Stomach (tissue), 9 donors: Measurements from ENCODE around the gene PGLYRP3. TPM values are rescaled to one million over a fixed set of nuclear protein-coding genes. Genes with fewer than 3 reads are reported as not detected.

ENCODE experiments used
- DNase-seq, 2 donors: peaks; one replicate each; pipeline versions ENCODE4 v3.0.0 to v3.0.0-alpha.2; 2013 to 2019
- H3K27ac ChIP-seq, 5 donors: fragments of 200-600 bp in 4 of 5; sonication (generic) in 4 of 5; one replicate each; pipeline ENCODE4 v1.5.1; 2013 to 2019; ENCODE audit warnings: mild to moderate bottlenecking in 1 of 5, moderate library complexity in 1 of 5
- H3K27me3 ChIP-seq, 3 donors: fragments of 200-600 bp; sonication (generic); one replicate each; pipeline ENCODE4 v1.5.1; 2017 to 2019; ENCODE audit warnings: mixed run types in 1 of 3
- H3K36me3 ChIP-seq, 4 donors: fragments of 200-600 bp; sonication (generic); 1 replicate in 3 of 4; 2 replicates in 1 of 4; pipeline ENCODE4 v1.5.1; 2016 to 2019
- H3K4me1 ChIP-seq, 4 donors: fragments of 200-600 bp; sonication (generic); one replicate each; pipeline ENCODE4 v1.5.1; 2016 to 2019
- H3K4me3 ChIP-seq, 4 donors: fragments of 200-600 bp; sonication (generic) in 3 of 4; one replicate each; pipeline ENCODE4 v1.5.1; 2016 to 2019; ENCODE audit warnings: mild to moderate bottlenecking in 1 of 4
- H3K9me3 ChIP-seq, 4 donors: fragments of 200-600 bp; sonication (generic); one replicate each; pipeline ENCODE4 v1.5.1; 2016 to 2019
- CTCF ChIP-seq, 7 experiments: fragments of 450-650 bp in 4 of 7; fragments of 200-600 bp in 3 of 7; sonication (generic) in 3 of 7; IDR thresholded peaks; one replicate each; pipeline ENCODE4 v1.5.1; 2016 to 2019; ENCODE audit warnings: antibody characterized with exemption in 7 of 7, control low read depth in 2 of 7, mild to moderate bottlenecking in 1 of 7
- EP300 ChIP-seq: sonication (generic); formaldehyde crosslinking; IDR thresholded peaks from one replicate; pipeline ENCODE4 v1.6.1; 2017; ENCODE audit warnings: antibody characterized with exemption
- POLR2A ChIP-seq, 4 donors: fragments of 450-650 bp; IDR thresholded peaks; one replicate each; pipeline ENCODE4 v1.6.1; 2016; ENCODE audit warnings: antibody characterized with exemption in 4 of 4, control low read depth in 2 of 4, mild to moderate bottlenecking in 1 of 4, moderate library complexity in 1 of 4
- POLR2AphosphoS5 ChIP-seq, 3 donors: sonication (generic); formaldehyde crosslinking; IDR thresholded peaks; one replicate each; pipeline ENCODE4 v1.6.1; 2016; ENCODE audit warnings: antibody characterized with exemption in 3 of 3
- WGBS, 5 donors: extraction: QIAGEN DNeasy Blood & Tissue Kit in 3 of 5; methylation state at CpG; one replicate each; pipeline versions ENCODE4 v1.1.5 to v1.1.7; 2013 to 2018; 5-methylcytosine and 5-hydroxymethylcytosine counted together
- intact Hi-C: fragments of 100-400 bp; cut with DNase I; formaldehyde crosslinking; loops from one replicate; pipeline ENCODE4 v1.15.1; 2023; ENCODE audit warnings: low total_unique reads
- polyA plus RNA-seq, 3 donors: library from polyadenylated mRNA; stranded (reverse); fragments of 200-250 nt; gene quantifications; one replicate each; pipeline ENCODE4 v1.2.3, GENCODE V29; 2013
- total RNA-seq, 5 donors: library from RNA; depleted of rRNA; stranded (reverse); fragments of >200 nt; gene quantifications; one replicate each; pipeline versions ENCODE4 v1.1.0 to v1.2.3, GENCODE V29; 2014 to 2016
- donor health status: healthy with polysubstance abuse.
- donor health status: Bipolar disorder and iron deficiency.
- donor health status: healthy.

The PGLYRP3 gene
- total and polyA plus RNA-seq, 8 donors = 1.6 TPM; not detected in 7

- intact Hi-C loops = no loop called here
- Histone ChIP-seq H3K4me1 (no peaks in the 10 kb centered on the region), H3K4me3 (no peak overlapping the region), H3K27ac (no peak overlapping the region), H3K9me3 (peaks cover 0 to 4% (median 0%) of the 10 kb centered on the region in 4 donors), H3K36me3 (no peaks in the 10 kb centered on the region), H3K27me3 (peaks cover 0 to 28% (median 0%) of the 10 kb centered on the region in 3 donors)
- no peak for DNase-seq
- 45 to 88% (median 71%) methylated on average over 2 of the region's 2 CpGs for WGBS, 5 donors
- TF ChIP-seq POLR2A (IDR thresholded peaks at IDR 0.05) = no peak
Observed at GRCh38 chr1:153309441-153309840, 3.3 kb downstream of the PGLYRP3 start.

DNA sequence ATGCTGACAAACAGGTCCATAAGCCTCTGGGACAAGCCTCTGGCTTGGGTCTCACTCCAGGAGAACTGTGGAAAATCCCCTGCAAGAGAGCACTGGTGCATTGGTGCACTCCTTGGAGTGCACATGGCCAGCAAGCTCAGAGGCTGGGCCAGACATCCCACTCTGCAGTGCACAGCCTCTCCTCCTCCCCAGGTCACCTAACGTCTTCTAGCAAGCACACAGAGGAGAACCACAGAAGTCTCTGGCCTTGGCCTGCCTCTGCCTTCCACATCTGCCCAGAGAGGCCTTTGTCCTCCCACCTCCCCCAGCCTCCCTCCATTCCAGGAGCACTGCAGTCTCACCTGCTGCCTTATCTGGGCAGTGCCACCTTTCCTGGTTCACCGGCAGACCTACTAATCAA is 4.2 kb downstream of the PGLYRP3 start:
- intact Hi-C loops = no loop called here
- TF ChIP-seq EP300 = no peak
- TF ChIP-seq POLR2A (IDR thresholded peaks at IDR 0.05) = no peak
- no peak for TF ChIP-seq POLR2AphosphoS5 (IDR thresholded peaks at IDR 0.05)
- no peak for TF ChIP-seq CTCF (IDR thresholded peaks at IDR 0.05)
- DNase-seq = no peak
- H3K27ac ChIP-seq = no peak overlapping the region
- no peaks in the 10 kb centered on the region for H3K36me3 ChIP-seq
- no peak overlapping the region for H3K4me3 ChIP-seq
- H3K4me1 ChIP-seq = no peaks in the 10 kb centered on the region
- 67 to 79% (median 73%) methylated on average over 2 of the region's 2 CpGs for WGBS, 5 donors
- H3K9me3 ChIP-seq = no peaks in the 10 kb centered on the region
- H3K27me3 ChIP-seq = peaks cover 0 to 28% (median 0%) of the 10 kb centered on the region in 3 donors

- no peak overlapping the region for H3K27ac ChIP-seq
- intact Hi-C loops = no loop called here
- no peak for TF ChIP-seq EP300
- no peak for TF ChIP-seq POLR2A (IDR thresholded peaks at IDR 0.05)
- no peak for TF ChIP-seq CTCF (IDR thresholded peaks at IDR 0.05)
- WGBS, 5 donors = 75 to 88% (median 83%) methylated on average over 9 to 10 of the region's 10 CpGs
- no peak overlapping the region for H3K4me3 ChIP-seq
- no peaks in the 10 kb centered on the region for H3K9me3 ChIP-seq
- no peaks in the 10 kb centered on the region for H3K4me1 ChIP-seq
- H3K27me3 ChIP-seq = peaks cover 0 to 28% (median 0%) of the 10 kb centered on the region in 3 donors
- no peaks in the 10 kb centered on the region for H3K36me3 ChIP-seq
- DNase-seq = no peak
Observed at GRCh38 chr1:153307221-153307600, 5.5 kb downstream of the PGLYRP3 start.

DNA sequence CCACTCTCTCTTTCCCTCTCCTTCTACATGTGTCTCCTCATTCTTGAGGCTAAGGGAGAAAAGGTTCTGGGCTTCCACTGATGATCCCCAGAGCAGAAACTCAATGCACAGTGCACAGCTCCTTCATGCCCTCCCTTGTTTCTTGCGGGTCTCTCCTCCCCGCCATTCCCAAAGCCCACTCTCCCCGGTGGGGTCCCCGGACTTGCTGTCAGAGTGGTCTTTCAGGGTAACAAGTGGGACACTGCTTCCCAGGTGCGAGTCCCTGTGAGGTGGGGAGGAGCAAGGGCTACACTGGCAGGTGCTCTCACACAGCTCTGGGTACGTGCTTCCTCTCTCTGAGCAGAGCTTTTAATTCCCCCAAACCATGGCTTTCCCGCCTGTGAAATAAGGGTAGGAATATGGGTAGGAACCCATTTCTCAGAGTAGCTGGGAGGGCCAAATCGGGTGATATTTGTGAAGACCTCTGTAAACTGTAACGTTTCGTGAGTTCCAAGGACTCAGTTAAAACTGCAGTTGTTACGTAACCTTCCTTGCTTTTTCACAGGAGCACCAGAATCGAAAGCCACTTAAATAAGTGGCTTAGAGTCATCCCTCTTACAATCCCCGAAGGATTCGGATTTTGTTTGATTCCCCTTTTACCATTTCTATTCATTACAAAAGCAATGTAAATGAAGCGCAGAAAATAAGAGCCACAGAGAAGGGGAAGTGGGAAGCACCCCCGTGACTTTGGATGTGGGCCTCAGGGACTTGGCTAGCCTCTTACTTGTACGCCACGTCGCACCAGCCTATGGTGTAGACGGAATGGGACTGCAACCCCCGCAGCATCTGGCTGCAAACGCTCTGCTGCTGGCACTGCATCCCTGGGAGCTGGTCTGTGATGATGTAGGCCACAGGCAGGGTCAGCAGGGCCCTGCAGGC is 6.2 kb downstream of the PGLYRP3 start:
- Histone ChIP-seq H3K36me3 (no peaks in the 10 kb centered on the region), H3K4me1 (no peaks in the 10 kb centered on the region), H3K4me3 (no peak overlapping the region), H3K27me3 (peaks cover 0 to 28% (median 0%) of the 10 kb centered on the region in 3 donors), H3K27ac (no peak overlapping the region), H3K9me3 (no peaks in the 10 kb centered on the region)
- WGBS, 5 donors = 77 to 90% (median 85%) methylated on average over 22 of the region's 22 CpGs
- no peak for TF ChIP-seq POLR2A (IDR thresholded peaks at IDR 0.05)
- no peak for TF ChIP-seq POLR2AphosphoS5 (IDR thresholded peaks at IDR 0.05)
- no peak for TF ChIP-seq EP300
- no peak for TF ChIP-seq CTCF (IDR thresholded peaks at IDR 0.05)
- intact Hi-C loops = no loop called here
- DNase-seq = no peak

DNA sequence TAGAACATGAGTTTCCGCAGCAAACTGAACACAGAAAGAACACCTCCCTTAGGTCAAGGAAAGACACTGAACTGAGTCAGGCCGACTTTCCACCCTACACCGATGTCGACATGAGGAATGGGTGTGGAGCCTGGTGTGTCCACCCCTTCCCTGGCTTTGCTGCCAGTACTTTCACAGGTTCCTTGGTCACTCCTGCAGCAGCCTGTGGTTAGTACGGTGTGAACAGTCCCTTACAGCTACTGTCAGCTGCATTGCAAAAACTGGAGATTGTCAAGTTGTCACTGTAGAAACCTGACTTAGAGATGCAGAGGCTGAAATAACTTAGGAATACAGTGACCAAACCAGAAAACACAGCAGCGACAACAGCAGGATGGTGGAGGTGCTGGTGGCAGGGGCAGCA is 7.1 kb downstream of the PGLYRP3 start:
- Histone ChIP-seq H3K9me3 (no peaks in the 10 kb centered on the region), H3K36me3 (no peaks in the 10 kb centered on the region), H3K27me3 (peaks cover 0 to 28% (median 0%) of the 10 kb centered on the region in 3 donors), H3K4me1 (no peaks in the 10 kb centered on the region), H3K4me3 (no peak overlapping the region), H3K27ac (no peak overlapping the region)
- no peak for TF ChIP-seq POLR2A (IDR thresholded peaks at IDR 0.05)
- TF ChIP-seq EP300 = no peak
- TF ChIP-seq CTCF (IDR thresholded peaks at IDR 0.05) = no peak
- TF ChIP-seq POLR2AphosphoS5 (IDR thresholded peaks at IDR 0.05) = no peak
- no peak for DNase-seq
- intact Hi-C loops = no loop called here
- 82 to 92% (median 84%) methylated on average over 6 of the region's 6 CpGs for WGBS, 5 donors
